NCI-H226 (cell line): ENCODE results near the gene CCDC51.

Experiments used
- DNase-seq: peaks from one replicate; pipeline ENCODE4 v3.0.0-alpha.2; 2015

The CCDC51 gene

DNA sequence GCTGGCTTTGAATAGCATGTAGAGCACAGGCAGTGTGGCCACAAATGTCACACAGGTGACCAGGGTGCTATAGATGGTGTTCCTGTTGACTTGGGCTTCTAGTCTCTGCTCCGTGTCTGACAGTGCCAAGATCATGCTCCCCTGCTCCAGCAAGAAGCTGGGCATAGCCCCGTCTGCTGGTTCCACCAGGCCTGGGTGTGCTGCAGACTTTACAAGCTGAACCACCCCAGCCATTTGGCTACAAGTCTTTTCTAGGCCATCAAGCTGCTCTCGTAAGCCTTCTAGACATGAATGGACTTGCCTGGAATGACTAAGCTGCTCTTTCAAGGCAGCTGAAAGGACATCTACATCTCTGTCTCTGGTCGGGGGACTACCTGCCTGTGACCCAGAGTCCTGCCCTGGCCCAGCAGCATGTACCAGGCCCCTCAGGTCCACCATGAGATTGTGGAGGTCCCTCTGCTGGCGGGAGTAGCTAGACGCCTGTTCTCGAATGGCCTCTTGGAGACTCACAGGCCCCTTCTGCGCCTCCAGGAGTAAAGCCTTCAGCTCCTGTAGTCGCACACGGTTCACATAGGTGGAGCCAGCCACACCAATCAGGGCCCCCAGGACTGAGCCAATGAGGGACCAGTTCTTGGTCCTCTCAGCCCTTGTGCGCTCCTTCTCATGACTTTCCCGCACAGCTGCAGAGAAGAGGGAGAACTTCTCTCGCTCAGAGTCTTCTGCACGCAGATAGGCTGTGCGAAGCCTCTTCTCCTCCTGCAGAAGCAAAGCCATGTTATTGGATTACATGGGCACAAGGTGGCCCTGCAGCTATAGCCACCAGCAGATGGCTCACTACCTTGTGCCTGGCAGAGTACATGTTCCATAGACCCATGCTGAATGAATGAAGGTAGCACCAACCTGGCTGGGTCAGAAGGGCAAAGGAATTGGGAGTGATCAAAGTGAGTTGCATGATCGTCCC, 7.2 kb downstream of the CCDC51 start:
- no peak for DNase-seq

- no peak for DNase-seq
Observed at GRCh38 chr3:48431224-48432029, 8.5 kb downstream of the CCDC51 start.

GRCh38 chr3:48430708-48431101, 9.2 kb downstream of the CCDC51 start:
- DNase-seq, result no peak

GRCh38 chr3:48429960-48430707, 9.8 kb downstream of the CCDC51 start, which contains the start of gene PLXNB1:
TSS of gene PLXNB1 (minus strand) at chr3:48430086. CDS start at chr3:48424611, 5,475 bp downstream.
- peak; percentile 83 for DNase-seq

GRCh38 chr3:48429317-48429959, 10.5 kb downstream of the CCDC51 start:
- DNase-seq, result peak; percentile 50

DNA sequence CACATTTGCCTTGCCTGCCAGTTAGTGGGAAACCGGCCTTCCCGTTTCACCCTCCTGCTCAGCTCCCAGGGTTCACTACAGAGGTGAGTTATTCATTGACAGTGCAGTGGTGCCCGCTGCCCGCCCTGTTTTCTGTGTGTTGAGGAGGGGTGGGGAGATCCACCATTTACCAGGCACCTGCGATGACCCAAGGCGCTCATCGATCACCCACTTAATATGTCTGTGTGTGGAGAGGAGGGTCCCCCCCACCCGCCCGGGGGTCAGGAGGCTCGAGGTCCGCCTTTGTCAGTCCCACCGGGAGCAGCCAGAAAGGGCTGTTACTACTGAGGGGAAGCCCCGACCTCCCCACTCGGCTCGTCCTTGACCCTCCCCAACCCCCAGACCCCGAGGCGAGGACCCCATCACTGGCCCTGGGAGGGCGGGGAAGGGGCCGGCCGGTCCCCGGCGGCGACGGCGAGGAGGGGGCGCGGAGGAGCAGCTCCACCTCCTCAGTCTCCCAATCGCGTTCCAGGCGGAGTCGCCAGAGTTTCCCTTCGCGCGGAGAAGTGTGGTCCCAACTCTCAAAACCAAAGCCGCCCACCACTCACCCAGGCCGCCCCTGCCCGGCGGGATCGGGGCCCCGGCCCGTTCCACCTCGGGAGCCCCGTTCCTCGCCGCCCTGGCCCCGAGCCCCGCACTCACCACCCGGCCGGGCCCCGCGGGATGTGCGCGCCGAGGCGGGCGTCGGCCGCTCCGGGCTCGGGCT, 11.2 kb downstream of the CCDC51 start:
- no peak for DNase-seq

- DNase-seq, result no peak
Observed at GRCh38 chr3:48428088-48428571, 11.8 kb downstream of the CCDC51 start.

DNA sequence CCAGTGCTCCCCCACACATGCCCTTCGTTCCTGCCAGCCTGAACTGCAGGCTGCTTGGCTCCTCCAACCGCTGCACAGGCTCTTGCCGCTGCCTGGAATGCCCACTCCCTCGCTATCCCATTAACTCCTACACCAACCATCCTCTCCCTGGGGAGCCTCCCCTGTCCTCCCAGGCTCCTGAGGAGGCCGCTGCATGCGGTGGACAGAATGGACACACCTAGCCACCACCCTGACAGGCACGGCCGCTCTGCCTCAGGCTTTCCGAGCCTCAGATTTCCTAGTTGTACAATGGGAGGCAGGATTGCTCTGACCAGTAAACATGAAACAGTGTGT, 12.3 kb downstream of the CCDC51 start:
- peak; percentile 72 for DNase-seq

DNA sequence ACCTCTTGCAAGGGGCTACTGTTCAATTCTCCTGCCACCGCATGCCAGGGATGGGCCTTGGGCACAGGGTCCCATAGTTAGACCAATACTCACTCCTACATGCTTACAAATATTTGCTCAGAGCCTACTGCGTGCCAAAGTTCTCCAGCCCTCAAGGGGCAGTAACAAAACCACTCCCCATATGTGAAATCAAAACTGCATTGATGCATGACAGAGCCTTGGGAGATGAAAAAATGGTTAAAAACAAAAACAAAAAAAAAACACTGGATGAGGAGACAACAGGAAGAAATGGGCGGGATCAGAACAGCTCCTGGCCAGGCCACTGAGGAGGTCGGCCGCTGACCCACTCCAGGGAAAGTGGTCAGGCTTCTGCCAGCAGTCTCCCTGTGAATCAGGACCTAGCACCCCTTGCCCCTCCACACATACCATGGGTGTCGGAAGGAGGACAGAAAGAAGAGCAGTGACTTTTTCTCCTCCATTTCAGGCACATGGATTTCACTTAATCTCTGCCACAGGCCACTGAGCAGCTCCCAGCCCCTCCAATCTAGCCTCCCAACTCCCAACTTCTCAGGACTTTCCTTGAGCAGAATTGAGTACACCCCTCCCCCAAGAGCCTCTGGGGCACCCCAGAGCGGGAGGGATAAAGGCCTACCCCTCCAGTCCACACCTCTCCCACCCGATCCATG, 12.8 kb downstream of the CCDC51 start:
- DNase-seq, result no peak

DNA sequence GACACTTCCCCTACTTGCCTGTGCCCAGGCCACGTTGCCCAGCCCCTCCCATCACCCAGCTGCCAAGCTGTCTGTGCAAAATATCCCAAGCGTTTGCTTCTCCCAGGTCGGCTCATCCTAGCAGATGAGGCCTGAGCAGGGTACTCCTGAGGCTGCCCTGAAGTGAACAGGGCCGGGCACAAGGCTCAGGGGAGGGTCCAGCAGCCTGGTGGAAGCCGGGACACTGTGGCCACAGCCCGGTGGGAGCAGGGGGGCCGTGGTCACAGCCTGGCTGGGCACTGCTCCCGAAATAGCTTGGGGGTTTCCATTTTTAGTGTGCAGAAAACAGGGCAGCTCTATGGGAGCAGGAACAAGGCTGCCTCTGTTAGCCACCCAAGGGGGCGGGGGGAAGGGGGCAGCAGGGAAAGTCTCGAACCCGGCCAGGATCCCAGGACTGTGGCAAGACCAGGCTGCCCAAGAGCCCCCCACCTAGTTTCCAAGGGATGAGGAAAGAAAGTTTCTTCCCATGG, 13.5 kb downstream of the CCDC51 start:
- no peak for DNase-seq

- DNase-seq, result peak; percentile 29
Observed at GRCh38 chr3:48425281-48425812, 14.6 kb downstream of the CCDC51 start.

DNA sequence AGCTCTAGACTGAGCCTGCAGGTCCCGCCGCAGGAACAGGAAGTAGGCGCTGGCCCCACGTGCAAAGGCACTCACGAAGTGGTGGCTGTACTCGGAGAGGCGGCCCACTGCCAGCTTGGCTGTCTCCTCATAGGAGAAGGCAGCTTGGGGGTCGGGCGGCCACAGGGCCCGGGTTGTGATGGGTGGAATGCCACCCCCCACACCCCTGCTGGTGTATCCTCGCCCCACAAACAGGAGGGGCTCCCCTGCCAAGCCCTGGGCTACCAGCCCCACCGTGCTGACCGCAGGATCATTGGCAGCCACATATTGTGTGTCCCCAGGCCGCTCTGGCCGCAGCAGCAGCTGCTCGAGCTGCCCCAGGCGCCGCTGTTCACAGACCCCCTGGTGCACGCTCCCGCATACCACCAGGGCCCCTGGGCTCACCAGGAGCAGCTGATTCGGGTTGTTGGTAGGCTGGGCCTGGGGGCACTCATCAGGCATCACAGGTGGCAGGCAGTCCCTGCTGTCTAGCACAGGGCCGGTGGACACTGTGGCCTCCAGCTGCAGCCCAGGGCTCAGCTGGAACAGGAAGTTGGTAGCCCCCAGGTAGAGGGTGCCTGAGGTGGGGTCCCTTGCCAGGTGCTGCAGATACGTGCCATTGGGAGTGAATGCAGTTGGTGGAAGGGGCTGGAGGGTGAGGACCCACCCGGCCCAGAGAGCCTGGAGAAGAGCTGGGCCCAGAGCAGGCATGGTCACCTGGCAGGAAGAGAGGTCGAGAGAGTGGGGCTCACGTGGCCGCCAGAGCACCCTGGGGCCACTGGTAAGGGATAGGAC, 15.8 kb downstream of the CCDC51 start:
- no peak for DNase-seq

GRCh38 chr3:48423241-48423882, 16.6 kb downstream of the CCDC51 start:
- DNase-seq, result no peak

GRCh38 chr3:48422681-48423080, 17.2 kb downstream of the CCDC51 start:
- no peak for DNase-seq

GRCh38 chr3:48422272-48422671, 17.6 kb downstream of the CCDC51 start:
- no peak for DNase-seq

DNA sequence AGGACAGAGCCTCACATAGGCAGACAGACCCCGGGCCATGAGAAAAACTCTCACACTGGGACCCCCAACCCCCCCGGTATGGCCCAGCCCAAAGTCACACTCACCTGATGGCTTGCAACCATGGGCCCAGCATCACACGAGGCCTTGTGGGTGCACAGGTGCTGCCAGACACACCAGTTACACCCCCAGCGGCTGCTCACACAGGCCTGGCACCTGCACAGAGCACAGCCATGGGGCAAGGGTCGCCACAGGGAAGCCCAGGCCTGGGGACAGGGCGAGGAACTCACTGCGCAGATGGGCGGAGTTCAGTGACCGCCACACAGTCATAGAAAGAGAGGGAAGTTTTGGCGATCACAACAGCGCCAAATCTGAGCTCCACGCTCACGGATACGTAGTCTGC, 19.4 kb downstream of the CCDC51 start:
- DNase-seq, result no peak

- no peak for DNase-seq
Observed at GRCh38 chr3:48419597-48419996, 20.3 kb downstream of the CCDC51 start.

DNA sequence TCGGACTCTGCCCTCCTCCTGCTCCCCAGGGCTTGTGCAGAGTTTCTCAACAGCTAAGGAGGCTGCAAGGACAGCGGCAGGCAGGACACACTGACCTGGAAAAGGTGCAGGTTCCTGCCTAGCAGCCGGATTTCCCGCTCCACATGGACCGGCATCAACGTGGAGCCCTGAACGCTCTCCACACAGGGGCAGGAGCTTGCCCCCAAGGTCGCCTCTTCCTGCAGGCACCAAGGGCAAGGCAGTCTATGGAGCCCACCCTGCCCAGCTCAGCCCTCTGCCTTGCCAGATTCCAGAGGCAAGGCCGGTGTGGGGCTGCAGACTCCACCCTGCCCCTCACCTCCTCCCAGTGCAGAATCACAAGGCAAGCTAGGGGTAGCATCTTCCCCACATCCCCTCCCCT, 20.8 kb downstream of the CCDC51 start:
- no peak for DNase-seq

DNA sequence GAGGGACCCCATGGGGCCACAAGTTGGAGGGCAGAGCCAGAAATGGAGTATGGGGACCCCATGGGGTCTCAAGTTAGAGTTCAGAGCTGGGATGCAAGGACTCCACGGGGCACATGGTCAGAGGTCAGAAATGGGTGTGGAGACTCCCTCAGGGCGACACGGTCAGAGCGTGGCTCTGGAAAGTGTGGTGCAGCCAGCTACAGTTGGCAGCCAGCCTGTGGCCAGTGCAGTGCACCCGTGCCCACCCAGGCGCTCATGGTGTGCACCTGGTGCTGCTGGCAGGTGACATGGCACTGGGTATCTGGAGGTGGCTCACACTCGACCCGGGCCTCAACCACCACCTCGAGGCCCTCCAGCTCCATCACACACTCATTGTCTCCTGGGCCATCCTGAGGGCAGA, 21.3 kb downstream of the CCDC51 start:
- no peak for DNase-seq
